ENCODE data around the gene PSMD11.

Gene PSMD11

GRCh38 chr17:32486701-32487472 lies 42.6 kb downstream of the PSMD11 start, which contains the start of gene CDK5R1:
Gene CDK5R1, plus strand, starts transcription at chr17:32486993. Its CDS starts 628 bp downstream, at chr17:32487621.
- in situ Hi-C loops (cut with HindIII; ENCODE audit: low pct_ligation_motif_present, low pct_unique_long_range_greater_than_20kb, low sequenced_read_pairs): loop anchor here (25.0 kb wide), 1 partner anchor 275 kb away; no protein-coding TSS in a partner anchor
- peak; percentile 76 for DNase-seq

GRCh38 chr17:32487473-32488176 lies 43.3 kb downstream of the PSMD11 start:
- in situ Hi-C loops (cut with HindIII; ENCODE audit: low pct_ligation_motif_present, low pct_unique_long_range_greater_than_20kb, low sequenced_read_pairs): loop anchor here (25.0 kb wide), 1 partner anchor 275 kb away; no protein-coding TSS in a partner anchor

GRCh38 chr17:32488177-32488542 lies 43.9 kb downstream of the PSMD11 start:
- in situ Hi-C loops (cut with HindIII; ENCODE audit: low pct_ligation_motif_present, low pct_unique_long_range_greater_than_20kb, low sequenced_read_pairs): loop anchor here (25.0 kb wide), 1 partner anchor 274 kb away; no protein-coding TSS in a partner anchor
- no peak for DNase-seq

More at GRCh38 chr17:32487473-32488176, 43.3 kb downstream of the PSMD11 start:
- peak; percentile 22 for DNase-seq

GRCh38 chr17:32488604-32489180 lies 44.4 kb downstream of the PSMD11 start:
- no peak for DNase-seq
- in situ Hi-C loops (cut with HindIII; ENCODE audit: low pct_ligation_motif_present, low pct_unique_long_range_greater_than_20kb, low sequenced_read_pairs): loop anchor here (25.0 kb wide), 1 partner anchor 274 kb away; no protein-coding TSS in a partner anchor

GRCh38 chr17:32489320-32490100 lies 45.2 kb downstream of the PSMD11 start:
- in situ Hi-C loops (cut with HindIII; ENCODE audit: low pct_ligation_motif_present, low pct_unique_long_range_greater_than_20kb, low sequenced_read_pairs): loop anchor here (25.0 kb wide), 1 partner anchor 273 kb away; no protein-coding TSS in a partner anchor
- DNase-seq: no peak

GRCh38 chr17:32490101-32490482 lies 45.8 kb downstream of the PSMD11 start:
- in situ Hi-C loops (cut with HindIII; ENCODE audit: low pct_ligation_motif_present, low pct_unique_long_range_greater_than_20kb, low sequenced_read_pairs): loop anchor here (25.0 kb wide), 1 partner anchor 272 kb away; no protein-coding TSS in a partner anchor
- DNase-seq: no peak

GRCh38 chr17:32491371-32492263 lies 47.3 kb downstream of the PSMD11 start:
- in situ Hi-C loops (cut with HindIII; ENCODE audit: low pct_ligation_motif_present, low pct_unique_long_range_greater_than_20kb, low sequenced_read_pairs): loop anchor here (25.0 kb wide), 1 partner anchor 271 kb away; no protein-coding TSS in a partner anchor
- DNase-seq: no peak

- in situ Hi-C loops (cut with HindIII; ENCODE audit: low pct_ligation_motif_present, low pct_unique_long_range_greater_than_20kb, low sequenced_read_pairs): loop anchor here (25.0 kb wide), 1 partner anchor 270 kb away; no protein-coding TSS in a partner anchor
- no peak for DNase-seq
Measured at GRCh38 chr17:32492264-32492589, 47.9 kb downstream of the PSMD11 start.

GRCh38 chr17:32492648-32493289 lies 48.5 kb downstream of the PSMD11 start:
- in situ Hi-C loops (cut with HindIII; ENCODE audit: low pct_ligation_motif_present, low pct_unique_long_range_greater_than_20kb, low sequenced_read_pairs): loop anchor here (25.0 kb wide), 1 partner anchor 270 kb away; no protein-coding TSS in a partner anchor
- DNase-seq: no peak

- no peak for DNase-seq
- in situ Hi-C loops (cut with HindIII; ENCODE audit: low pct_ligation_motif_present, low pct_unique_long_range_greater_than_20kb, low sequenced_read_pairs): loop anchor here (25.0 kb wide), 1 partner anchor 269 kb away; no protein-coding TSS in a partner anchor
Measured at GRCh38 chr17:32493571-32493970, 49.3 kb downstream of the PSMD11 start.

GRCh38 chr17:32493976-32494513 lies 49.7 kb downstream of the PSMD11 start:
- in situ Hi-C loops (cut with HindIII; ENCODE audit: low pct_ligation_motif_present, low pct_unique_long_range_greater_than_20kb, low sequenced_read_pairs): loop anchor here (25.0 kb wide), 1 partner anchor 268 kb away; no protein-coding TSS in a partner anchor
- DNase-seq: no peak

GRCh38 chr17:32494621-32495358 lies 50.5 kb downstream of the PSMD11 start:
- in situ Hi-C loops (cut with HindIII; ENCODE audit: low pct_ligation_motif_present, low pct_unique_long_range_greater_than_20kb, low sequenced_read_pairs): loop anchor here (25.0 kb wide), 1 partner anchor 268 kb away; no protein-coding TSS in a partner anchor
- DNase-seq: no peak

GRCh38 chr17:32495359-32496231 lies 51.3 kb downstream of the PSMD11 start:
- in situ Hi-C loops (cut with HindIII; ENCODE audit: low pct_ligation_motif_present, low pct_unique_long_range_greater_than_20kb, low sequenced_read_pairs): loop anchor here (25.0 kb wide), 1 partner anchor 267 kb away; no protein-coding TSS in a partner anchor

GRCh38 chr17:32496395-32497073 lies 52.2 kb downstream of the PSMD11 start:
- in situ Hi-C loops (cut with HindIII; ENCODE audit: low pct_ligation_motif_present, low pct_unique_long_range_greater_than_20kb, low sequenced_read_pairs): loop anchor here (25.0 kb wide), 1 partner anchor 266 kb away; no protein-coding TSS in a partner anchor
- peak; percentile 87 for DNase-seq

More at GRCh38 chr17:32495359-32496231, 51.3 kb downstream of the PSMD11 start:
- DNase-seq: no peak

Data from ACHN (cell line).